SHP77 treated with DMSO at 0.1 percent for 48 hours (cell line): Measurements from ENCODE around the gene BACE1.
A peak's percentile ranks its signal among the peaks of the same experiment; 100 is the strongest.
"Not testable (repeated sequence)": the region's sequence is repeated elsewhere in the genome, so short reads cannot be mapped to it uniquely, and the experiment has no call there.

Experiments used
- DNase-seq: peaks from one replicate; lab custom pipeline; 2025; lab: John Stamatoyannopoulos, UW

BACE1 gene

DNA sequence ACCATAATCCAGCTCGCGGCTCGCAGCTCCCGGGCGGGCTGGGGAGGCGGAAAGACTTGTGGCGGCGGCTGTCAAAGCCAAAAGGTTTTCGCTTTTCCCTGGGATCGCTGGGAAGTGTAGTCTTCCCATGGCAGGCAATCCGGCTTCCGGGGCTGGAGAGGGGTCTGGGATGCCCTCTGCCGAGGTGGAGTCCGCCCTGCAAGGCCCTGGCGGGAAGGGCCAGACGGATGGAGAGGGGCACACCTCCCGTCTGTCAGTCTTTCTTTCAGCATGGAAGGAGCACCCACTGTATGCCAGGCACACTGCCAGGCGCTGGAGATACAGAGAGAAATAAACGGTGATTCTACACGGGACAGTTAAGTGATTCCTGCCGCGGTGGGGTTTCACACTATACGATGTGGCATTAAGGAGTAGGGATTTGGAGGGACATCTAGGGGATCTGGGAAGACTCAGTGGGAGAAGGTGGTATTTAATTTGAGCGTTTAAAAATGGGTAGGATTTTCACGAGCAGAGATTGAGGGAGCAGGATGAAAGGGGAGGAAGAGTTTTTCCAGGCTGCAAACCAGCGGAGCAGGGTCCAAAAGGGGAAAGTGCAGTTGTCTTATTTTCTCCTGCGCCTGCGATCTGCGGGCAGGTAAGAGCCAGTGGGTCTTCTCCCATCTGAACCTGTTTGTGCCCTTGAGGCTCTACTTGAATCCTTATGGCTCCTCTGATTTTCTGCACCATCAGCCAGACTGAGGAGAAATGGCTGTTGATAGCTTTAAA, at the start of gene BACE1:
Gene BACE1, minus strand, starts transcription at position 60 of the 765 bp plus-strand sequence. CDS start 461 bp downstream, outside the sequence.
- DNase-seq, result peak; percentile 75

DNA sequence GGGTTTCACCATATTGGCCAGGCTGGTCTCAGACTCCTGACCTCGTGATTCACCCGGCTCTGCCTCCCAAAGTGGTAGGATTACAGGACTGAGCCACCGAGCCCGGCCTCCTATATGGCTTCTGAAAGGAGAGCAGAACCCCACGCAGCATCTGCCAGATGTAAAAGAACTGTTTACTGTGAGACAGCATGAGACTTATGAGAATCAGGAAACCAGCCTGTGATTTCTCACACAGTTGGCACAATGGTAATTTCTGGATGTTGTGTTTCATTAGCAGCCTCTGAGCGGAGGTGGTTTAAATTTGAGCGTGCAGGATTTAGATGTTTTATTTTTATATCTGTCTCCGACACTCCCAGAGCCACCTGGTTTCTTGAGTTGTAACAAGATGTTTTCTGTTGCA, 45.4 kb upstream of the BACE1 start:
- DNase-seq, result no peak

DNA sequence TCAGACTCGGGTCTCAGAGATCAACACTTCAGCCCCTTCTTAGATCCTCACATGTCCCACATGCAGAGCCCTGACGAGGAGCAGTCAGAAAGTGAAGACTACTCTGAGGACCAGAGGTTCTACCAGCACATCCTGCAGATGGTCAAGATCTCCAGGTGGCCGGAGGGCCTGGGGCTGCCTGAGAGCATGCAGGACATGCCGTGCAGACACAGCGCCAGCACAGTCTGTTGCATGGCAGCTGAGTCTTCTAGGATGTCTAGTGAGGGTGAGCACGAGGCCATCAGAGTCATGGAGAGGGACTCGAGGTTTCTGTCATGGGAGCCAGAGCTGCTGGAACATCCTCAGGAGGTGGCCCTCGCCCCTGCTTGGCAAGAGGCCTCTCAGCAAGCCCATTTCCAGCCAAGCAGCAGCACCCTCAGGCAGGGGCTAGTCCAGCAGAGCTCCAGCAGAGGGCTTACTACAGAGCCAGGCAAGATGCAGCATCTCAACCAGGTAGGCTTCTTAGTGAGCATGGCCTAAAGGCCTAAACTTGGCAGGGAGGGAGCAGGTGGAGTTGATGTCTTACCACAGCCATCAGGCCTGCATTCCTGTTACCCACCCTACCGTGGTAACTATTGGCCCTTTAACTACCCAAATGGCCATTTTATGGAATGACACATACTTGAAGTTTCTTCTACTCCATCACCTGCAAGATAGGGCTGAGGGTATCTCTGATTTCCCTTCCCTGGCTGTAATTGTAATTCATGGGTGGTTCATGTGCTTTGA, 40.3 kb upstream of the BACE1 start:
- DNase-seq, result no peak

DNA sequence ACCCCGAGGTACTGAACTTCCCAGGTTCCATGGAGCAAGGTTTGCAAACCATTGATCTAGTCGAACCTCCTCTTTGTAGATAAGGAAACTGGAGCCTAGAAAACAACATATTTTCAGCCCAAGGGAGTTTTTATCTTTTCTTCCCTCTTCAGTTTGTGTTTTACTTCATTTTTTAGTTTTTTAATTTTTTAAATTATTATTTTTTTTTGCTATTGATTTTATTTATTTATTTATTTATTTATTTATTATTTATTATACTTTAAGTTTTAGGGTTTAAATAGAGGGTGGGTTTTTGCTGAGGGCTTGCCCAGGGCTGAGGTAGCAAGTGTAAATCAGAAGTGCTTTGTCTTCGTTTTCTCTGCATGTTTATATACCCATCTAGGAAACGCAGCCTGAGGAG, 38.5 kb upstream of the BACE1 start:
- DNase-seq, result no peak

DNA sequence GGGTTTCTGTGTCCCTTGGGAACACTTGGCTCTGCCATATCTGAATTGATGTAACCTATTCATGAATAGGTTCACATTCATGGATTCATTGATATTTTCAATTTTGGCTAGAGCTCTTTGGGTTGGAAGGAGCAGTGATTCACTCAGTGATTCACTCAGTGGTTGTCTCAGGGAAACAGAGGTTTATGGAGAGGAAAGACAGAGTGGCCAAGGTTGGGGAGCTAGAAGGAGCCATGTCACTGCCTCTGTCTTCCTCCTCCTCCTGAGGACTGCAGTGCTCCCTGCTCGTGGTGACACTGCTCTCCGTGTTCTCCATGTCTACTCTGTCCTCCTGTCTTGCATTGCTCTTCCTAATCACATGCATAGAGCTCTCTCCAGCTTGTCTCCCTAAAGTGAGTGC, 29.0 kb upstream of the BACE1 start:
- no peak for DNase-seq

DNA sequence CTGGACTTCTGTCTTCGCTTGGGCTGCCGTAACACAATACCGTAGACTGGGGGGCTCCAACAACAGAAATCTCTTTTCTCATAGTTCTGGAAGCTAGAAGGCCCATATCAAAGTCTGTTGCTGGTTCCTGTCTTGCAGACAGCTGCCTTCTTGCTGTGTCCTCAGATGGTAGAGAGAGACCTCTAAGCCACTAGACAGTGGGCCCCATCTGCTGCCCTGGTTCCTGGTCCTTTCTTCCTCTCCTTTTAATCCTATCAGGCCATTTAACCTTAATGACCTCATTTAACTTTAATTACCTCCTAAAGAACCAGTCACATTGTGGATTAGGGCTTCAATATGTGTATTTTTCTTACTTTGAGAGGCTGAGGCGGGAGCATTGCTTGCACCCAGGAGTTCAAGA, 21.0 kb upstream of the BACE1 start:
- DNase-seq, result no peak

DNA sequence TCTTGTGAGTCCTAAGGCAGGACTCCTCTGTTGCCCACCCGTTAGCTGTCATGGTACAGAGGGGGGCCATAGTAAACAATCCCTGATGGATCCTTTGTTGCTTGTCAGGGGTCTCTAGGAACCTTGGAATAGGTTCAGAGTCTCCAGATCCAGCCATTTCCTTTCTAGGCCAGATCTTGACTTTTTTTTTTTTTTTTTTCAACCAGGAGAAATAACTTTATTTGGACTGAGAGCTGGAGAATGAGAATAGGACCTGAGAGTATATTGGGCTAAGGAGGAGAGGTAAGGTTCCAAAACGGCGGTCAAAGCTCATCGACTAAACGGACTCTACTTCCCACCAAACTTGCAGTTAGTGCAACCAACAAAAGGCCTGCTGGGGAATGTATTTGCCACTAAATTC, 19.3 kb upstream of the BACE1 start:
- DNase-seq, result no peak

DNA sequence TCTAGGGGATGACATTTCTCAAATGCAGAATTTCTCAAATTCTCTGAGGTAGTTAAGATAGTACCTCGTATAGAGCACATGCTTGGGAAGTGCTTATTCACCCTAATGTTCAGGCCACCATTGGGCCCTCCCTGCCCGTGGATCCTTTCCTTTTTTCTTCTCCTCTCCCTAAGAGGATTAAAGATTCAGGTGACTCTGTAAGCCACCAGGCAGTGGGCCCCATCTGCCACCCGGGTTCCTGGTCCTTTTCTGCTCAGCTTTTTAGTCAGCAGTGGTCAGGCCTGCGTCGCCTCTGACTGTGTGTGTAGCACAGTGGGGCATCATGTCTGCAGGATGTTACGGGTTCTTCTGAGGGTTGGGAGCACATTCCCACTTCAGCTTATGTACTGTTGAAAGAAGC, 18.8 kb upstream of the BACE1 start:
- DNase-seq, result no peak

DNA sequence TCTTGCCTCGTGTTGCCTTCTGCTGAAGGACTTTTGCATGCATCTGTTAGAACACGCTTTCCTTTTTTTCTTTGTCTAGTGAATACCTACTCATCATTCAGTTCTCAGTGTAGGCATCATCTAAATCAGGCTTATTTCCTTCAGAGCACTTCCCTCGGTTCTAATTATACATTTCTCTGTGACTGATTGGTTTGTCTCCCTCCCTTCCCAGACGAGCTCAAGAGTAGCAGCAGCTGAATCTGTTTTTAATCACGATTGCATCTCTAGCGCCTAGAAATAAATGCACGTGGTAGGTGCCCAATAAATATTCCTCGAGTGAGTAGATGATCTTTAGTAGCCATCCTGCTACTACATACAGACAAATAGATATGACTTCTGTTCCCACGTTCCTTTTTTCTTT, 17.9 kb upstream of the BACE1 start:
- no peak for DNase-seq

DNA sequence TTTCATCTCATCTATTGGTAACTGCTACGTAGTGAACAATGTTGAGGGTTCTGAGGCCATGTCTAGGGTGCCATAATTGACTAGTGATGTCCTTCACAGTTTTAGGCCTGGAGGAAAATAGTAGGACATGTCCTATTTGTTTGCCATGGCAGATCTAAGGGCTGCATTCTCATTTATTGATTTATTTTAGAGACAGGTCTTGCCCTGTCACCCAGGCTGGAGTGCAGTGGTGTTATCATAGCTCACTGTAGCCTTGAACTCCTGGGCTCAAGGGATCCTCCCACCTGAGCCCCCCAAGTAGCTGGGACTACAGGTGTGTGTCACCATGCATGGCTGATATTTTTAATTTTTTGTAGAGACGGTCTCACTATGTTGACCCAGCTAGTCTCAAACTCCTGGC, 16.8 kb upstream of the BACE1 start:
- no peak for DNase-seq

DNA sequence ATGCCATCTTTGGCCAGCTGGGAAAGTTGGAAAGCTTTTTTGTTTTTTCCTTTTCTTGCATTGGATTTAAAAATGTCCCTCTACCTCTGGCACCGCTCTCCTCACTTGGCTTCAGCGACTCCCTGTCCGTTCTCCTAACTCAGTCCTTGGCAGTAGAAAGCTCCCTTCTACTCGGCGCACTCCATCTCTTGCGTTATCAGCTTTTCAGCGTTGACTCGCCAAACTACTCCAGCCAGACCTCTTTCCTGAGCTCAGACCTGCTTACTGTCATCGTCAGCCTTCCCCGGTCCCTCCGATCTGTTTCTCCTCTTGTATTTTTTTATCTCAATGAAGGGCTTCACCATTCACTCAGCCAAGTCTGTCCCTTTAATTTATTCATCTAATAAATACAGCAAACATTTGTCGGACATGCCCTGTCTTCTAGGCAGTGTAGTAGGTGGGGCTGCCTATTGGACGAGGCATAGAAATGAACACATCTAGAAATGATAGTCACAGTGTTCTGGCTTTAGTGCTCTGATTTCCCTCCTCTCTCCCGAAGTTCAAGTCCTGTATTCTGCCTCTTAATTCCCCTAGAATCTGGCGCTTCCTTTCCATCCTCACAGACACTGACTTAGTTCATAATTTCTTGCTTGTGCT, 12.4 kb upstream of the BACE1 start:
- no peak for DNase-seq

DNA sequence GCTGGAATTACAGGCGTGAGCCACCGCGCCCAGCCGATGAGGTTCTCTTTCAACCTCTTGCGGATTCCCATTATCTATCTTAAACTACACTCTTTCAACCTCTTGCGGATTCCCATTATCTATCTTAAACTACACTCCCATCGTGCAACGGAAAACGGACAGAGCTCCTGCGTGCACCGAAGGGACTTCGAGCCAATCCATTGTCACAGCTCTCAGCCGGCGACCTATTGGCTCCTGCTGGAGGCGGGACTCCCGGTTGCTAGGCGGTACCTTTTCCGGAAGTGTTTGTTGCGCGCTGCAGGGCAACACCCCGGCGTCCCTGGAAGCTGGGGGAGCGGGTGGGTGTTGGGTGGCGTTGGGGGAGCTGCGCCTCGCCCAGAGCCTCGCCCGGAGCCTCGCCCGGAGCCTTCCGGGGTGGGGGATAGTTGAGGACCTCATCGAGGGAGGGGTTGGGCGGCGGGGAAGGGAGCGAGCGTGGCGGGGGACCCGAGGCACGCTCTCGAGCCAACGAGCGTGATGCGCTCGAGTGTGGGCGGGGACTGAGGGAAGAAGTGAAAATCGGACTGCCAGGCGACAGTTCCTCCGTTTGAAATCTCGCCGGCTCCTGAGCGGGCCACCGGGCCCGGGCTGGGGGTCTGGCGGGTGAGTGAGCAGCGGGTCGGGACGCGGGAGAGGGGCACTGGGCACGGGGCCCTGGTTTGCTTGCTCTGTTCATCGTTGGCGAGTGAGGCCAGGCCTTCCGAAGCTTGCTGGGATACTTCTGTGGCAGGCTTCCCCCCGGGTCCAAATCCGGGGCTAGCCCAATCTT, 11.7 kb upstream of the BACE1 start, which contains the start of gene CEP164:
Gene CEP164, plus strand, starts transcription at position 288 of the 808 bp plus-strand sequence. CDS start 10,733 bp downstream, outside the sequence.
- peak; percentile 94 for DNase-seq

DNA sequence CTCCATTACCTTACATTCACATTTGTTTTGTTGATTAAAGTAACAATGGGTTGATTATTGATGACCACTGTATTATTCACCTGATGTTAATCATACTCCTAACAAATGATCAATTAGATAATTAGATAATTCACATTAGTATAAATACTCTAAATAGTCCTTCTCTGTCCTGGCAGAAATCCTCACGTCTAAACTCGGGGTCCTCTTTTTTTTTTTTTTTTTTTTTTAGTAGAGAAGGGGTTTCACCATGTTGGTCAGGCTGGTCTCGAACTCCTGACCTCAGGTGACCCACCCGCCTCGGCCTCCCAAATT, 11.2 kb upstream of the BACE1 start:
- DNase-seq, result not testable (repeated sequence)

DNA sequence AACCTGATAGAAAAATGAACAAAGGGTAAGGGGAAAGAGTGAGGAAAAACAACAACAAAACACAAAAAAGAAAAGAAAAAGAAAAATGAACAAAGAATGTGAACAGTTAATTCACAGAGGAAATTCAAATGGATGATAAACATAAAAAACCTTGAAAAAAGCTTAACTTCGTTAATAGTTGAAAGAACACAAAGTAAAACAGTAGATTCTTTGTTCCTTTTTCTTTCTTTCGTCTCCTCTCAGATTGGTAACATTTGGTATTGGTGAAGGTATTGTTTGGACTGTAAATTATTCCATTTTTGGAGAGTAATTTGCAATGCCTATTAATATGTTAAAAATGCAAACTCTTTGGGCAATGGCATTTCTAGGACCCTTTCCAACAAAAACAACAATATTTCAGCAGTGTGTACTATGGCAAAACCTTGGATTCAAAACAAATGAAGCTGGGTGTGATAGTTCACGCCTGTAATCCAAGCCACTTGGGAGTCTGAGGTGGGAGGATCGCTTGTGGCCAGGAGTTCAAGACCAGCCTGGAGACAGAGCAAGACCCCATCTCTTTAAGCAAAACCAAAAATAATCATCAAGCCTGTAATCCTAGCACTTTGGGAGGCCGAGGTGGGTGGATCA, 3.3 kb upstream of the BACE1 start:
- DNase-seq, result no peak

DNA sequence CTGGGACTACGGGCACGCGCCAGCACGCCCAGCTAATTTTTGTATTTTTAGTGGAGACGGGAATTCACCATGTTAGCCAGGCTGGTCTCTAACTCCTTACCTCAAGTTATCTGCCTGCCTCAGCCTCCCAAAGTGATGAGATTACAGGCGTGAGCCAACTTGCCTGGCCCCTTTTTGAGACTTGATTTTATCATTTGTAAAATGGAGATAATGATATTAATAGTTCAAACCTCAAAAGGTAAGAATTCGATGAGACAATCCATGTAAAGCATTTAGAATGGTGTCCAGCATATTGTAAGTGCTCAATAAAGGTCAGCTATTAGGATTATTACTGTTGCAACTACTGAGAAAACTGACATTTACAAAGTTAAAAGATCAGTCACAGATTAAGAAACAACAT, 2.7 kb upstream of the BACE1 start:
- no peak for DNase-seq

DNA sequence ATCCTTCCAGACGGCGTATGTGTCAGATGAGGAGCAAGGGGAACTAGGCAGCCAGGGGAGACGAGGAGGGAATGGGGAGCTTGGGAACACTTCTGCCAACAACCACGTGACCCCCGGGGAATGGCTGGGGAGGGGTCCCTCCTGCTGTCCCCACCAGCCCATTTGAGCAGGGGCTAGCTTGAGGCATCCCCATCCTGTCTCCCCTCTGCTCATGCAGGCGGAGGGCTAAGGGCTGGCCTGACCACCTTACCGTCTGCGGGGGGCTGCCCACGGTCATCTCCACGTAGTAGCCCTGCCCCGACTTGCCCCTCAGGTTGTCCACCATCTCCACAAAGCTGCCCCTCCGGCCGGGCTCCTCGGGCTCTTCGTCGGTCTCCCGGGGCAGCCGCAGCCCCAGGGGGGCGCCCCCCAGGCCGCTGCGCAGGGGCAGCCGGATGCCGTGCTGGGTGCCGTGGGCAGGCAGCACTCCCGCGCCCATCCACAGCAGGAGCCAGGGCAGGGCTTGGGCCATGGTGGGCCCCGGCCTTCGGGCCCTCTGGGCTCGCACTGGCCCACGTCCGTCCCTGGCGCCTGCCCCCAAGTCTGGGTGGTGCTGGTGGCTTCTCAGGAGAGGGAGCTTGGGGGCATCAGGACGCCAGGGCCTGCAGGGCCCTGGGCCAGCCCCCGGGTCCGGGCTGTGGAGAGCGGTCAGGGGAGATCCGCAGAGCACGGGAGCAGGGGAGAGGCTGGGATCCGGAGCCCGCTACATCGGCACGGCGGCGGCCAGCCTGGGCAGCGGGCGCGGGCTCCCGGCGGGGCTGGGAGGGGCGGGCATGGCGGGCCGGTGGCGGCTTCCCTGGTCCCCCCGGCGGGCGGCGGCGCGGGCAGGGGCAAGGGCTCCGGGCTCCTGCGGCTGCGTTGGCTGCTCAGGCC, 515 bp downstream of the BACE1 start:
- no peak for DNase-seq

DNA sequence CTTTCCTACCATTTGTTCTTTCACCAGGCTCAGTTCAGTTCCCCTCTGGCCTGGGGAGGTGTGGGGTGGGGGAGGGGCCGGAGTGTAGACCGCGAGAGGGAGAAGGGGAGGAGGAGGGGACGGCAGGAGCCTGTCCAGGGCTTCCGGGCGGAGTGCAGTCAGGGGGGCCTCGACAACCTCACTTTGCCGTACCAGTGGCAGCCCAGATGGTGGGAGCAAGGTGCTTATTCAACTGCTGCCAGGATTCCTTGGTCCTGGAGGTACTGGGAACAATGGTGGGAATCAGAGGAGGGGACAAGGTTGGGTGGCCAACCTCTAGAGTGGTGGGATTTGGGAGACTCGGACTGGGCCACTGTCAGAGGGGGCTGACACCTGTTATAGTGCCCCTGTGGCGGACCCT, 1.2 kb downstream of the BACE1 start:
- DNase-seq, result no peak

DNA sequence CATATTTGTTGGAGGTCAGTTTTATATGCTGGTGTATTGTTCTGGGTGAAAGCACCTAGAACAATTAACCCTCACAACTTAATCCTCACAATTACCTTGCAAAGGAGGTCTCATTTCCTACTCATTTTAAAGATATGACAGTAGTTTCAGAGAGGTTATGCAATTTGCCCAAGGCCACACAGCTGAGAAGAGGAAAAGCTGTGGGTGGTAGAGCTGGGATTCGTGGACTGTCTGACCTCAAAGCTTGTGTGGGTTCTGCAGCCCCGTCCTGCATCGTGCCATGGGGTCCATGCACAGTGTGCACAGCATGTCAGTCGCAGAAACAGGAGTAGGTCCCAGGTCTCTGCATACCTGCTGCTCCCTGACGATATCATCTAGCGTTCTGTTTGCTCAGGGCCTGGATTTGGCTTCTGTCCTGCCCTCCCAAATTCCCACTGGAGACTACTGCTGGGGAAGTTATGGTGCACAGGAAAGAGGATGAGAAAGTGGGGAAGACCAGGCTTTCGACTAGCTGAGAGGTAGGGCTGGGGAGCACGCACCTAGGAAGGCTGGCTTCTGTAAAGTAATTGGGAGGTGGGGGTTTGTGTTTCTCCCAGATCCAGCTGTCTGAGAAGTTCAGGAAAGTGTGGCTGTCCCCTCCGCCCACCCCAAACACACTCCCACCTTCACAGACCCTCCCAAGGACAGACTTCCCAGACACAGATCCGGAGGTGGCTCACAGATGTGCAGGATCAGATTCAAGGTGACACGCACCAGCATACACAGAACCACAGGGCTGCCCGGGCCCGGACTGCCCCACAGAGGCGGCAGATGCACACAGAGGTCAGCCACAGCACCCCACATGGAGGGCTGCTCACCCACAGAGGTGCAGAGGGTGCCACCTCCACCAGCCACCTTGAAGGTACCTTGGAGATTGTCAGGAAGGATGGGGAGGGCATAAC, 2.0 kb downstream of the BACE1 start:
- no peak for DNase-seq

DNA sequence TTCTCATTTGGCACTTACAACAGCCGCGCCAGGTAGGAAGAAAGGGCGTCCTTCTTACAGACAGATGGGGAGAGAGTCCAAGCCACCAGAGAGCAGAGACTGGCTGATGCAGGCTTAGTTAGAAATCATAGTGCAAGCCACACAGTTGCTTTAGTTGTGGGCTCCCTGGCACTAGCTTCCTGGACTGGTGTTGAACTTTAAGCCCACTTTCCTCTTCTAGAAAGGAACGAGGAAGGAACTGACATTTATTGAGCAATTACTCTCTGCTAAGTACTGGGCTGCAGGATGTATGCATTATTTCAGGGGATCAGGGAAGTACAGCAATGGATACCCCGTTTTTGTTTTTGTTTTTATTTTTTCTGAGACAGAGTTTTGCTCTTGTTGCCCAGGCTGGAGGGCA, 3.0 kb downstream of the BACE1 start:
- no peak for DNase-seq

DNA sequence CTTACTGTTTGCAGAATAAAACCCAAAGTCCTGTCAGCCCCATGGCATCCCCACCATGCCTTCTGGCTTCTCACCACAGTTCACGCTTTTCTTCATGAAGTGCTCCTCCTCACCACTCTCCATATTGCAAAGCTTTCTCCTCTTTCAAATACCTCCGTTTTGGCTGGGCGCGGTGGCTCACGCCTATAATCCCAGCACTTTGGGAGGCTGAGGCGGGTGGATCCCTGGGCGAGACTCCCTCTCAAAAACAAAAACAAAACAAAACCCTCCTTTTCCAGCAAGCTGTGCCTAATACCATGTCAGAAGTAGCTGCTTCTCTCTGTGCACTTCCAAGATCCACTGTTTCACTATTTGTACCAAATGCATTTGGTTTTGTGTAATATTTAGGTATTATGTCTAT, 6.7 kb downstream of the BACE1 start:
- DNase-seq, result no peak
